ENCODE measurements around the gene FUBP1. TPM values are rescaled to one million over a fixed set of nuclear protein-coding genes. Genes with fewer than 3 reads are reported as not detected.
"Not testable (repeated sequence)": the region's sequence is repeated elsewhere in the genome, so short reads cannot be mapped to it uniquely, and the experiment has no call there.

FUBP1 gene, protein sequence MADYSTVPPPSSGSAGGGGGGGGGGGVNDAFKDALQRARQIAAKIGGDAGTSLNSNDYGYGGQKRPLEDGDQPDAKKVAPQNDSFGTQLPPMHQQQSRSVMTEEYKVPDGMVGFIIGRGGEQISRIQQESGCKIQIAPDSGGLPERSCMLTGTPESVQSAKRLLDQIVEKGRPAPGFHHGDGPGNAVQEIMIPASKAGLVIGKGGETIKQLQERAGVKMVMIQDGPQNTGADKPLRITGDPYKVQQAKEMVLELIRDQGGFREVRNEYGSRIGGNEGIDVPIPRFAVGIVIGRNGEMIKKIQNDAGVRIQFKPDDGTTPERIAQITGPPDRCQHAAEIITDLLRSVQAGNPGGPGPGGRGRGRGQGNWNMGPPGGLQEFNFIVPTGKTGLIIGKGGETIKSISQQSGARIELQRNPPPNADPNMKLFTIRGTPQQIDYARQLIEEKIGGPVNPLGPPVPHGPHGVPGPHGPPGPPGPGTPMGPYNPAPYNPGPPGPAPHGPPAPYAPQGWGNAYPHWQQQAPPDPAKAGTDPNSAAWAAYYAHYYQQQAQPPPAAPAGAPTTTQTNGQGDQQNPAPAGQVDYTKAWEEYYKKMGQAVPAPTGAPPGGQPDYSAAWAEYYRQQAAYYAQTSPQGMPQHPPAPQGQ
- polyA plus RNA-seq (ENCODE audit: insufficient read length in 3 of 3): 100 to 1,000 TPM; 287 to 396 (median 336) TPM
- long read RNA-seq, donor 1, partial matches to known transcripts: 32 of 40 reads
- long read RNA-seq, donor 1, other reads (novel, unspliced or antisense): 0 of 40 reads
- long read RNA-seq, donor 2, partial matches to known transcripts: 26 of 30 reads
- long read RNA-seq, donor 2, other reads (novel, unspliced or antisense): 0 of 30 reads
- long read RNA-seq, donor 3, transcript FUBP1-211 (3 exons, 2,156 nt): major isoform, 6 of 67 reads
- long read RNA-seq, donor 3, partial matches to known transcripts: 38 of 67 reads
- long read RNA-seq, donor 3, other reads (novel, unspliced or antisense): 14 of 67 reads
- long read RNA-seq, donor 4, transcript FUBP1-211 (3 exons, 2,156 nt): major isoform, 9 of 23 reads
- long read RNA-seq, donor 4, partial matches to known transcripts: 6 of 23 reads
- long read RNA-seq, donor 4, other reads (novel, unspliced or antisense): 0 of 23 reads
- long read RNA-seq, donor 5: 0 reads
- long read RNA-seq, donor 6, transcript FUBP1-211 (3 exons, 2,156 nt): major isoform, 7 of 40 reads
- long read RNA-seq, donor 6, partial matches to known transcripts: 27 of 40 reads
- long read RNA-seq, donor 6, other reads (novel, unspliced or antisense): 0 of 40 reads
- long read RNA-seq, donor 7, partial matches to known transcripts: 47 of 66 reads
- long read RNA-seq, donor 7, other reads (novel, unspliced or antisense): 8 of 66 reads
- long read RNA-seq, donor 8, transcript FUBP1-206 (4 exons, 639 nt): major isoform, 8 of 132 reads
- long read RNA-seq, donor 8, transcript FUBP1-211 (3 exons, 2,156 nt): minor isoform, 6 of 132 reads
- long read RNA-seq, donor 8, partial matches to known transcripts: 99 of 132 reads
- long read RNA-seq, donor 8, other reads (novel, unspliced or antisense): 11 of 132 reads
- long read RNA-seq, donor 9, transcript FUBP1-211 (3 exons, 2,156 nt): major isoform, 6 of 49 reads
- long read RNA-seq, donor 9, partial matches to known transcripts: 34 of 49 reads
- long read RNA-seq, donor 9, other reads (novel, unspliced or antisense): 5 of 49 reads
- long read RNA-seq, donor 10, transcript FUBP1-203 (20 exons, 2,378 nt): major isoform, 7 of 78 reads
- long read RNA-seq, donor 10, transcript FUBP1-211 (3 exons, 2,156 nt): minor isoform, 6 of 78 reads
- long read RNA-seq, donor 10, partial matches to known transcripts: 62 of 78 reads
- long read RNA-seq, donor 10, other reads (novel, unspliced or antisense): 0 of 78 reads
- long read RNA-seq, donor 11, partial matches to known transcripts: 18 of 36 reads
- long read RNA-seq, donor 11, other reads (novel, unspliced or antisense): 9 of 36 reads
- long read RNA-seq, donor 12, partial matches to known transcripts: 9 of 14 reads
- long read RNA-seq, donor 12, other reads (novel, unspliced or antisense): 0 of 14 reads
- long read RNA-seq, donor 13, partial matches to known transcripts: 103 of 113 reads
- long read RNA-seq, donor 13, other reads (novel, unspliced or antisense): 0 of 113 reads
- long read RNA-seq, donor 14, transcript FUBP1-203 (20 exons, 2,378 nt): major isoform, 5 of 53 reads
- long read RNA-seq, donor 14, partial matches to known transcripts: 32 of 53 reads
- long read RNA-seq, donor 14, other reads (novel, unspliced or antisense): 10 of 53 reads
- long read RNA-seq, donor 15, partial matches to known transcripts: 18 of 20 reads
- long read RNA-seq, donor 15, other reads (novel, unspliced or antisense): 0 of 20 reads
- long read RNA-seq, donor 16, transcript FUBP1-211 (3 exons, 2,156 nt): major isoform, 17 of 162 reads
- long read RNA-seq, donor 16, transcript FUBP1-203 (20 exons, 2,378 nt): minor isoform, 12 of 162 reads
- long read RNA-seq, donor 16, transcript FUBP1-206 (4 exons, 639 nt): minor isoform, 9 of 162 reads
- long read RNA-seq, donor 16, partial matches to known transcripts: 105 of 162 reads
- long read RNA-seq, donor 16, other reads (novel, unspliced or antisense): 13 of 162 reads

DNA sequence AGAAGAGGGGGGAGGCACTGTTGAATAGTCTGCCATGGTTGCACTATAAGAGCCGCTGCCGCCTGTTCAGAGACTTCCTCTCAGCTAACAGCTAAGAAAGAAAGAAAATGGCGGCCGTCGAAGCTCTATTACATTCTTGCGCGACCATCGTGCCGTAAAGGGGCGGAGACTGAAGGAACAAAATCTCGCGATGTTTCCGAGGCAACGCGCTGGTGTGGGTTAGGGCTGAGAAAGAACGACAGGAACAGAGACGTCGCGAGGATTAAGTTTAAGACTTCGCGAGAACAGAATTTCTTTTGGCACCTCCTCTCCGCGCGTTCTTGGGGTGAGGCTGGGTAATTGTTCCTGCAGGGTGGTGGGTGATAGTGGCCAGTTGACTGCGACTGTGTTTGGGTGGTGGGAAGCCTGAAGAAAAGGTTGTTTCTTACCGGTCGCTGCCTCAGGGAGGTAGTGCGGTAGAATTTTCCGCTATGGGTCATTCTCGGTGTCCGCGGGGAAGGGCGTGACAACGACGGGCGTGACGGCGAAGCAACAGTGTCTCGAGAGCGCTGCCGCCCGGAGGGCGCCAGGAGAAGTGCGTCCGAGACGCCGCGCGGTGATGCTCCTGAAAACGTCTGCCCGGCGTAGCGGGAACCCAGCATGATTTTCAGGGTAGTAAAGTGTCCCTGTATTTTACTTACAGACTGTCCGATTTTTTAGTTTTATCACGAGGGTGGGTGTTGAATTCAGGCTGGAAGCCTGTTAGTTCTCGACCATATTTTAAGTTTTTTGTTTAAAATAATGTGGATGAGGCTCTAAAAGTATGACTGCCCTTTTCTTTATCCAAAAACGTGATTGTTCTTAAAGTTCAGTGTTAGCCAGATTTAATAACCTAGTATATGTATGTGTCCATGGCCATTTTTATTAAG, at the start of gene FUBP1:
TSS of gene FUBP1 (minus strand) at position 104 of the 908 bp plus-strand sequence. CDS start at position 36, 68 bp downstream.
- peak; percentile 97 to 100 (median 99) for DNase-seq (ENCODE audit: extremely low read depth in 1 of 11, low read depth in 9 of 11, low spot score in 4 of 11)

DNA sequence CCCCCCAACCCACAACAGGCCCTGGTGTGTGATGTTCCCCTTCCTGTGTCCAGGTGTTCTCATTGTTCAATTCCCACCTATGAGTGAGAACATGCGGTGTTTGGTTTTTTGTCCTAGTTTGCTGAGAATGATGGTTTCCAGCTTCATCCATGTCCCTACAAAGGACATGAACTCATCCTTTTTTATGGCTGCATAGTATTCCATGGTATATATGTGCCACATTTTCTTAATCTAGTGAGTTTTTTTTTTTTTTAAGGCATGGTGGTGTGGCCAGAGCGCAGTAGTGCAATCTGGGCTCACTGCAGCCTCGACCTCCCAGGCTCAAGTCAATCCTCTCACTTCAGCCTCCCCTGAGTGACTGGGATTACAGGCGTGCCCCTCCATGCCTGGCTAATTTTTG, 42.3 kb upstream of the FUBP1 start:
- not testable (repeated sequence) for DNase-seq (ENCODE audit: extremely low read depth in 1 of 11, low read depth in 9 of 11, low spot score in 4 of 11)

DNA sequence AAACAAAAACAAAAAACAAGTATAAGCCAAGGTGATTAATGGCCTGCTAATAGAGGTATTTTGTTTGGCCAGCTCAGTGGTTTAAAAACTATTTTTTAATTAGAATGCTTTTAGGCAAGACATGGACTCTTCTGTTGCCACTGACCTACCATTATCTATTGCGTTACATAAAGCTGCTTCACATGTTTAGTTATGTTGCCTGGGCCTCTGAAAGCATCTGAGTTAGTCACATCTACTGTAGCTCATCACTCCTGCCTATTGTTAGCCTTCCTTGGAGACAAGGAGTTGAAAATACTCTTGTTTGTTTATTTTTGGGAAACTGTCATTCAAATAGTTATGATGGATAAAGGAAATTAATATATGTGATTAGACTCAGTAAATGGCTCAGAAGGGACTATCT, 40.2 kb upstream of the FUBP1 start:
- no peak for DNase-seq (ENCODE audit: extremely low read depth in 1 of 11, low read depth in 9 of 11, low spot score in 4 of 11)

DNA sequence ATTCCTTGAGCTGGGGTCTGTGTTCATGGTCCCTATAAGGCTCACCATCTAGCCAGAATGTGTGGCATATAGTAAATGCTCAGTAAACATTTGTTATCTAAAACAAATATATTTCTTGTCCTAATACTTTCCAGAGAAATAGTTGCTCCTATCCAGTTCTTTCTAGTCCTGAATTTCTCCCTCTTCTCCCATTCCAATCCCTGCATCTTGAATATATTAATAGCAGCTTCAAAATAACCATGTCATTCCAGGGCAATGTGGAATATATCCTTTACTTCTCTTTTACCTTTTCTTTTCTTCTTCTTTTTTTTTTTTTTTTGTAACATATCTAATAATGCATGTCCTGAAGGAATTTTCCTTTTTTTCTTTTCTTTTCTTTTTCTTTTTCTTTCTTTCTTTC, 36.3 kb upstream of the FUBP1 start:
- DNase-seq (ENCODE audit: extremely low read depth in 1 of 11, low read depth in 9 of 11, low spot score in 4 of 11): no peak

DNA sequence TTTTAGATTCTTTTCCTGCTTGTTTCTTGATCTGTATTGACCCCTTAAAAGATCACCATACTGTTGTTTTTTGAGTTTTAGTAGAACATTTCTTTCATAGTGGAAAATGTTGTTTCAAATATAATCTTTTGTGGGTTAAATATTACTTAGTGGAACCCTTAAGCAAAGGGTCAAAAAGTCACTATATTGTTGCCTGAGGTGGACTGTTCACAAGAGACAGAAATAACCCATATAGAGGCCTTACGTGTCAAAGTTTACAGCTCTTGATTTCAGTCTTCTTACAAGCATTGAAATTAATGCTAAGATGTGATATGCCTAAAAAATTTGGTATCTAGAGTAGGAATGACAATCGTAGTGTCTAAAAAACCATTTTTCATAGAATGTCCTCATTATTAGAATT, 32.2 kb upstream of the FUBP1 start:
- DNase-seq (ENCODE audit: extremely low read depth in 1 of 11, low read depth in 9 of 11, low spot score in 4 of 11): no peak

DNA sequence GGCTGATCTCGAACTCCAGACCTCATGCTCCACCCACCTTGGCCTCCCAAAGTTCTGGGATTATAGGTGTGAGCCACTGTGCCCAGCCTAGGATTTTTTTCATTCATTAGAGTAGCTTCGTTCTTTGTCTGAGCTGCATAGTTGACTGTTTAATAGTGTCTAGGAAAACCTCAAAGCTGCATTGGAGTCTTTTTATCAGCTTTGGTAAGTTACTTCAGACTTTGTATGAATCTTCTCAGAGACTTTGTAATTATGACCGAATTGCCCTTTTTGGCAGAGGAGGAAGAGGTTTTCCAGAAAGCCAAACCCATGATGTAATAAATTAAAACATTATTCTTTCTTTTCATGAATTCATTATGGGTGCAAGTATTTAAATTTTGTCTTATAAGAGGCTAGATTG, 31.0 kb upstream of the FUBP1 start:
- DNase-seq (ENCODE audit: extremely low read depth in 1 of 11, low read depth in 9 of 11, low spot score in 4 of 11): no peak

DNA sequence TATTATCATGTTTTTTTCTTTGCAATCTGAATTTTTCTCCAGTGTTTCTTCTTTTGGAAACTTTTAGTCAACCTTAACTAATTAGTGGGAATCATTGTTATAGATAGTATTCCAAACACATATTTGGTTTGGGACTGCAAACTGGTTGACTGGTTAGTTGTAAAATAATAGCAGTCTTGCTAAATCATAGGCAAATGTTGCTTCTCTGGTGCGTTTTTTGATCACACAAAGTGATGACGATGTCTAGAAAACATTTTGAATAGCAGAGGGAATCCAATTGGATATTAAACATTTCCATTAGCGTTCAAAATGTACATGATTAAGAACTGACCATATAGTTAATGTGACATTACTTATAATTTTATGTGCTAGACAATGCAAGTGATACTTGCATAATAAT, 30.4 kb upstream of the FUBP1 start:
- no peak for DNase-seq (ENCODE audit: extremely low read depth in 1 of 11, low read depth in 9 of 11, low spot score in 4 of 11)

DNA sequence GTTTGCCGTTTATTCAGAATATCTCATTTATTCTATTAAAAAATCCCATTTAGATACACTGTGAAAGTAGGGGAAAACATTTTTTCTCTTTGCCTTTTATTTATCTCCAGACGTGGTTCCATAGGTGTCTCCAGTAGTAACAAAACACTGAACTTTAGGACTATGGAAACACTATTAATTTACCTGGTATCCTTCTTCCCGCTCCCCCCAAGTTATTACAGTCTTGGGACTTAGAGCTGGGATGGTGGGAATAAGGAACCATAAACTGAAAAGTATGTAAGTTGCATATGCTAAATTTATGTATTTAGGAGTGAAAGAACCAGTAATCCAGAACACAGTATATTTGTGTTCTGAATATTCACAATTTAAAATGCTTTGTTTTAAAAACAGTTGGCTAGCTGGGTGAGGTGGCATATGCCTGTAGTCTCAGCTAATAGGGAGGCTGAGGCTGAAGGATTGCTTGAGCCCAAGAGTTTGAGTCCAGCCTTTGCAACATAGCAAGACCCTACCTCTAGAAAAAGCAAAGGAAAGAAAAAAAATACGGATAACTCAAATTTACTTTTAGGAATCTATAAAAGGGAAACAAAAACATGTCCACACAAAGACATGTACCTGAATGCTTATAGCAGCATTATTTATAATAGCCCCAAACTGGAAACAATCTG, 28.9 kb upstream of the FUBP1 start:
- DNase-seq (ENCODE audit: extremely low read depth in 1 of 11, low read depth in 9 of 11, low spot score in 4 of 11): no peak

DNA sequence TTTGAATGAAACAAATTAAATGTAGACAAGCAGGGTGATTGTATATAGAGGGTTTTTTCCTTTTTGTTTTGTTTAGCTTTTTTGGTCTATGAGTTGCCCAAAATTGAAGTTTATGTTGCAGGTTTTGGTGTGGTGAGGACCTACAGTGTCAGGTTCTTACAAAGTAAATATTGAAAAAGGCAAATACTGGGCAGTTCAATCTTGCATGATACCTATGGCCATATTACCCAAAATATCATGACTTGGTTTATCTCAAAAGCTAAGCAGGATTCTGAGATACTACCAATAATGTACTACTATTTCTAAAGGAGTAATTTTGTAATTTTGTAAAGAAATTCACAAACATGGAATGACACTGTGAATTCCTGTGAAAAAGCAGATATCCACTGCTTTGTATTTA, 27.6 kb upstream of the FUBP1 start:
- no peak for DNase-seq (ENCODE audit: extremely low read depth in 1 of 11, low read depth in 9 of 11, low spot score in 4 of 11)

DNA sequence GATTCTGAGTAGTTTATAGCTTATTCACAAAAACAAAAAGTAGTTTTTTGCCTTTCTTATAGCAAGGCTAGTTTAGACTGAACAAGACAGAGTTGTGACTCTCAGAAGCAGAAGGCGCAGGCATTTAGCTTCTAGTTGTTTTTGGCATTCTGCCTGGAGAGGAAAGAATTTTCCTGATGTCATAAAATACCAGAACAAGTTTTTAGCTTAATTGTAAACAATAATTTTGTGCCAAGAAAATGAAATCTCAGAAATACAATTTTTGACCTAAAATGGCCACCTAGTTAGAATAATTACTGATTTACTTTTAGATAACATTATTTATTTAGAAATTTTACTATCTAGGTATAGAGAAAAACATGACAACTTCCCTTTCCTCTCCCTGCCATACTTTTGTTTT, 26.9 kb upstream of the FUBP1 start:
- DNase-seq (ENCODE audit: extremely low read depth in 1 of 11, low read depth in 9 of 11, low spot score in 4 of 11): peak; percentile 61 to 92 (median 77)

DNA sequence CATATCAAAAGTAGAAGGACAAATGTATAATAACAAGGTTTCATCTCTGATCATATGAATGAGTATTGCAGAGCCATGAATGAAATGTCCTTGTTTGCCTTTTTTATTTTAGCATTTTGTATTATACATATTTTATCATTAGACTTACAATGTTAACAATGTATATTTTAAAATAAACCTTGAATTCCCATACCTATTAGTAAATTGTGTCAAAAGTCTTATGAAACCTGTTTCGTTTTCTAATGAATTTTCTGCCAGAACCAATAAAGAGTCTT, 26.5 kb upstream of the FUBP1 start:
- peak in 1 of 11 donors; percentile 4 for DNase-seq (ENCODE audit: extremely low read depth in 1 of 11, low read depth in 9 of 11, low spot score in 4 of 11)

DNA sequence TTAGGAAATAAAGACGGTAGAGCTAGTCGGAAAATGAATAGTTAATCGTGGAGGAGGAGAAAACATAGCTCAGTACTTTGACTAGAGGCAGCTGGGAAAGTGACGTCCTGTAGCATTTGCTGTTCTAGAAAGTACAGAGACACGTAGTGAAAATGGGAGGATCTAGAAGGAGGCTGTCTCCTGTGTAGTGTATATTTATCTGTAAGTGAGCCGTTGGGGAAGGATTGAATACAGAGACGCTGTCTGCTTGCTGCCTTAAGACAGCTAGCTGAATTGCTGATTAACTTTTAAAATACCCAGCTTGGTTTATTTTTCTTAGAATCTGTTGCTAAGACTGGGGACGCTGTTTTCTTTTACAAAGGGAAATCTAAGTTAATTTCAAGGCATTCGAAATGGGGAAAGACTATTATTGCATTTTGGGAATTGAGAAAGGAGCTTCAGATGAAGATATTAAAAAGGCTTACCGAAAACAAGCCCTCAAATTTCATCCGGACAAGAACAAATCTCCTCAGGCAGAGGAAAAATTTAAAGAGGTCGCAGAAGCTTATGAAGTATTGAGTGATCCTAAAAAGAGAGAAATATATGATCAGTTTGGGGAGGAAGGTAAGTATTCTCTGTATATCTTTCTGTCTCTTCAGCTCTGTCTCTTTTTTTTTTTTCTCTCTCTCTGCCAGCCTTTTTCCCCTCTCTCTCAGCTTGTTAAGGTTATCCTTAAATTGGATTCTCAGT, 26.0 kb upstream of the FUBP1 start, which contains the start of gene DNAJB4:
TSS of gene DNAJB4 (plus strand) at position 221 of the 729 bp plus-strand sequence. CDS start at position 393, 172 bp downstream.
- DNase-seq (ENCODE audit: extremely low read depth in 1 of 11, low read depth in 9 of 11, low spot score in 4 of 11): peak; percentile 82 to 97 (median 92)

DNA sequence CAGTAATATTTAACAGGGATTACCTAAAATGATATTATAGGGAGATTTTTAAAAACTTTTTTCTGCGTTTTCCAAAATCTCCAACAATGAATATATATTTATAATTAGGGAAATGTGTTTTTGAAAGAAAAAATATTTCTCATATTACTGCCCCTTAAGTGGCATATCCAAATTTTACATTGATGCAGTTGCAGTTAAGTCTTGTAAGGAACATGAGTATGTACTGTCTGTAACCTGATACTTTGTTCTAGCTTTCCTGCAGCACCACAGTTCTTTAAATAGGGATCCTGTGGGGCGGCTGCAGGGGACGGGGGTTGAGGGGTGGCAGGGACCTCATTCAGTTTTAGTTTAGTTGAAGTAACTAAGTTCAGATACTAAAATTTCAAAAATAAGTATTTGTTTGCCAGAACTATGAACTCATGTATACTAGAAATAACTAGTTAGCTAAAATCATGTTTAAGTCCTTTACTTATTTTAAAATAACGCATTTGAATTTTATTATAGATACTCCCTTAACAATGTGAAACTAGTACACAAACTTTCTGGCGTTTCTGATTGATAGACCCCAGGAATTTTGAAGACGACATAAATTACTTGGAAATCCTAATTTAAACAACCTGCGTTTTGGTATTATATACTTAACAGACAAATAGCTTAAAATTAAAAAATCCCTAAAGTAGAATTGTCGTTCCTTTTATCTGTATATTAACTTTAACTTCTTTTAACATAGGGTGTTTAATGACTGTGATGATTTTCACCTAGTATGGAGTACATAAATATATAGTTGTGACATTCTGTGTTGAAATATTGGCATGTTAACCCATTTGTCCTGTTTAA, 25.2 kb upstream of the FUBP1 start:
- peak in 5 of 11 donors; percentile 42 to 60 (median 55) for DNase-seq (ENCODE audit: extremely low read depth in 1 of 11, low read depth in 9 of 11, low spot score in 4 of 11)
